H9 (cell line): ENCODE measurements around the gene SIL1. TPM values are rescaled to one million over a fixed set of nuclear protein-coding genes. Genes with fewer than 3 reads are reported as not detected.

Experiments used
- DNase-seq: peaks from one replicate; pipeline ENCODE4 v3.0.0-alpha.2; 2017
- H2AFZ ChIP-seq: one replicate; pipeline ENCODE4 v1.6.1; 2013; ENCODE audit warnings: mild to moderate bottlenecking, low read length, control low read depth, moderate library complexity
- H2AK5ac ChIP-seq: 2 replicates; pipeline ENCODE4 v1.6.1; 2013; ENCODE audit warnings: low read length, control low read depth, mixed read lengths; ENCODE audit not compliant: insufficient read length
- H2BK120ac ChIP-seq: one replicate; pipeline ENCODE4 v1.6.1; 2013; ENCODE audit warnings: low read depth, mild to moderate bottlenecking, low read length, control low read depth, inconsistent platforms; ENCODE audit not compliant: poor library complexity, severe bottlenecking
- H2BK12ac ChIP-seq: 2 replicates; pipeline ENCODE4 v1.6.1; 2013; ENCODE audit warnings: low read length, control low read depth, mixed read lengths, low read depth; ENCODE audit not compliant: insufficient read length
- H2BK15ac ChIP-seq: 2 replicates; pipeline ENCODE4 v1.6.1; 2013; ENCODE audit warnings: low read depth, low read length, control low read depth
- H2BK20ac ChIP-seq: one replicate; pipeline ENCODE4 v1.6.1; 2013; ENCODE audit warnings: low read depth, mild to moderate bottlenecking, low read length, control low read depth, inconsistent platforms; ENCODE audit not compliant: poor library complexity, severe bottlenecking
- H2BK5ac ChIP-seq: 2 replicates; pipeline ENCODE4 v1.6.1; 2013; ENCODE audit warnings: low read length, control low read depth, mixed read lengths; ENCODE audit not compliant: insufficient read length
- H3K14ac ChIP-seq: 2 replicates; pipeline ENCODE4 v1.6.1; 2013; ENCODE audit warnings: low read length, control low read depth; ENCODE audit not compliant: insufficient read depth
- H3K18ac ChIP-seq: 2 replicates; pipeline ENCODE4 v1.6.1; 2013; ENCODE audit warnings: low read depth, mild to moderate bottlenecking, mixed read lengths, low read length, control low read depth; ENCODE audit not compliant: insufficient read length
- H3K23ac ChIP-seq: 2 replicates; pipeline ENCODE4 v1.6.1; 2013; ENCODE audit warnings: low read length, control low read depth, mixed read lengths, low read depth; ENCODE audit not compliant: insufficient read length
- H3K23me2 ChIP-seq: 2 replicates; pipeline ENCODE4 v1.6.1; 2013; ENCODE audit warnings: low read depth, mild to moderate bottlenecking, mixed read lengths, low read length, control low read depth; ENCODE audit not compliant: insufficient read length, poor library complexity, severe bottlenecking
- H3K27ac ChIP-seq: 2 replicates; pipeline ENCODE4 v1.5.1; 2013; ENCODE audit warnings: low read length, control low read depth, mixed read lengths, low read depth; ENCODE audit not compliant: insufficient read length
- H3K27me3 ChIP-seq: 2 replicates; pipeline ENCODE4 v1.6.1; 2013; ENCODE audit warnings: low read length, control low read depth, inconsistent platforms; ENCODE audit not compliant: insufficient read depth
- H3K4ac ChIP-seq: 2 replicates; pipeline ENCODE4 v1.6.1; 2013; ENCODE audit warnings: low read depth, mild to moderate bottlenecking, control low read depth, inconsistent platforms, low read length, moderate library complexity
- H3K4me1 ChIP-seq: 2 replicates; pipeline ENCODE4 v1.6.1; 2013; ENCODE audit warnings: low read length, control low read depth, inconsistent platforms; ENCODE audit not compliant: insufficient read depth
- H3K4me2 ChIP-seq: 2 replicates; pipeline ENCODE4 v1.6.1; 2013; ENCODE audit warnings: low read length, control low read depth, mixed read lengths; ENCODE audit not compliant: insufficient read length, insufficient read depth
- H3K56ac ChIP-seq: 2 replicates; pipeline ENCODE4 v1.6.1; 2013; ENCODE audit warnings: low read depth, mild to moderate bottlenecking, mixed read lengths, low read length, control low read depth; ENCODE audit not compliant: insufficient read length
- H3K79me1 ChIP-seq: 2 replicates; pipeline ENCODE4 v1.6.1; 2013; ENCODE audit warnings: low read depth, mild to moderate bottlenecking, moderate library complexity, low read length, control low read depth, inconsistent platforms; ENCODE audit not compliant: insufficient read depth, poor library complexity, severe bottlenecking
- H3K79me2 ChIP-seq: 2 replicates; pipeline ENCODE4 v1.6.1; 2013; ENCODE audit warnings: low read length, control low read depth, inconsistent platforms; ENCODE audit not compliant: insufficient read depth
- H3K9ac ChIP-seq: 2 replicates; pipeline ENCODE4 v1.6.1; 2013; ENCODE audit warnings: low read length, control low read depth, mixed read lengths; ENCODE audit not compliant: insufficient read length; ENCODE audit errors: extremely low read depth
- H3K9me3 ChIP-seq: one replicate; pipeline ENCODE4 v1.6.1; 2013; ENCODE audit warnings: low read depth, low read length, inconsistent platforms; ENCODE audit not compliant: control insufficient read depth
- H3T11ph ChIP-seq: one replicate; pipeline ENCODE4 v1.6.1; 2013; ENCODE audit warnings: mild to moderate bottlenecking, low read length, control low read depth, inconsistent platforms
- H4K20me1 ChIP-seq: one replicate; pipeline ENCODE4 v1.6.1; 2013; ENCODE audit not compliant: control insufficient read depth, insufficient read length, insufficient read depth
- H4K5ac ChIP-seq: 2 replicates; pipeline ENCODE4 v1.6.1; 2013; ENCODE audit warnings: low read depth, mild to moderate bottlenecking, mixed read lengths, low read length, control low read depth; ENCODE audit not compliant: insufficient read length
- H4K8ac ChIP-seq: replicated peaks from 2 replicates; pipeline ENCODE4 v1.6.1; 2013; ENCODE audit warnings: low read length, control low read depth, mixed read lengths, low read depth; ENCODE audit not compliant: insufficient read length
- H4K91ac ChIP-seq: 2 replicates; pipeline ENCODE4 v1.6.1; 2013; ENCODE audit warnings: low read depth, mild to moderate bottlenecking, moderate library complexity, mixed read lengths, low read length, control low read depth; ENCODE audit not compliant: insufficient read length
- H3K27ac Mint-ChIP-seq, 3 experiments: 2 replicates in 2 of 3; 3 replicates in 1 of 3; pipeline ENCODE4 v1.8.0; 2020 to 2021; ENCODE audit warnings: mixed read lengths in 3 of 3, mild to moderate bottlenecking in 1 of 3, moderate library complexity in 1 of 3
- H3K27me3 Mint-ChIP-seq: 2 replicates; pipeline ENCODE4 v1.8.0; 2021; ENCODE audit warnings: low read depth, mild to moderate bottlenecking, moderate library complexity, mixed read lengths
- H3K36me3 Mint-ChIP-seq, 3 experiments: 2 replicates in 2 of 3; 3 replicates in 1 of 3; pipeline ENCODE4 v1.8.0; 2020 to 2021; ENCODE audit warnings: low read depth in 3 of 3, mixed read lengths in 3 of 3; ENCODE audit not compliant: insufficient read depth in 1 of 3
- H3K4me1 Mint-ChIP-seq, 2 experiments: 2 replicates each; pipeline ENCODE4 v1.8.0; 2020; ENCODE audit warnings: mixed read lengths in 2 of 2
- H3K4me3 Mint-ChIP-seq, 2 experiments: 2 replicates in 1 of 2; 3 replicates in 1 of 2; pipeline ENCODE4 v1.8.0; 2020 to 2021; ENCODE audit warnings: mild to moderate bottlenecking in 2 of 2, mixed read lengths in 2 of 2, moderate library complexity in 1 of 2
- H3K9me3 Mint-ChIP-seq, 2 experiments: 2 replicates in 1 of 2; 3 replicates in 1 of 2; pipeline ENCODE4 v1.8.0; 2020; ENCODE audit warnings: mild to moderate bottlenecking in 2 of 2, mixed read lengths in 2 of 2, moderate library complexity in 1 of 2
- WGBS: extraction: QIAGEN DNeasy Blood & Tissue Kit; methylation state at CpG from one replicate; pipeline ENCODE4 v1.1.7; 2013; ENCODE audit warnings: missing lambda C conversion rate, low lambda C conversion rate, mixed read lengths; ENCODE audit not compliant: insufficient read length; ENCODE audit errors: extremely low coverage; 5-methylcytosine and 5-hydroxymethylcytosine counted together
- total RNA-seq: library from RNA; stranded (reverse); gene quantifications from 2 replicates; pipeline ENCODE4 v1.2.1, GENCODE V29; 2021
- TF ChIP-seq, protein P1 (sequence below): fragments of 200-600 bp; sonication (generic); conservative IDR thresholded peaks from 3 replicates; pipeline ENCODE4 v1.8.0; 2021; ENCODE audit warnings: antibody characterized with exemption, mild to moderate bottlenecking

The SIL1 gene
- total RNA-seq, 1 experiment from 2014 or later, result 10.6 TPM

DNA sequence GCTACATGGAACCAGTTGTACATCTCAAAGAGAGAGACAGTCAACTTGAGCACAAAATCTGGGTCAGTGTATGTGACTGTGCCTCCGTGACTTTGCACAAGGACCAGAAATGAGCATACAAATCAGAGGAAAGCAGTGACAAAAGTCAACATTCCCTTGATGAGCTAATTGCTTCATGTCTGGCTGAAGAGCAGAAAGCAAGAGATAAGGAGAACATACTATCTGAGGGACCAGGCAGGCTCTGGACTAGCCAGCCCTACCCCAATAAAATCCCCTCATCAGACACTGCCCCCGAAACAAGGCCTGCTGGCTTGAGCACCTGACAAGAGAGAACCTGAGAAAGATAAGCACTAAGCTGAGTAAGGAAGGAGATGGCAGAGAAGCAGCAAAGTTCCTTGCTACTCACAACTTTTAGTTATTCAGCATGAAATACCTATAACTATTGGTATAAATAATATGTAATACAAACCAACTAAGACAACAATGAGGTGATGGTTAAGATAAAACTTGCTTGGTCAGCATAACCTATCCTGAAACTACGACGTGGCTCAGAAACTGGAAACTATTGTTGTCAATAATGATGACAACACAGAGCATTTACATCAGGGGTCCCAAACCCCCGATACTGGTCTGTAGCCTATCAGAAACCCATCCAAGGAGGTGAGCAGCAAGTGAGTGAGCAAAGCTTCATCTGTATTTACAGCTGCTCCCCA is 9.5 kb downstream of the SIL1 start:
- Histone ChIP-seq H3K4me1 (no peaks in the 10 kb centered on the region), H2BK12ac (no peak overlapping the region), H2AFZ (no peak overlapping the region), H3K18ac (no peak overlapping the region), H2AK5ac (no peak overlapping the region), H3K4me2 (no peak overlapping the region), H2BK20ac (no peak overlapping the region), H3K56ac (no peak overlapping the region), H3K27ac (no peak overlapping the region), H4K91ac (no peak overlapping the region), H3K27me3 (no peaks in the 10 kb centered on the region), H2BK5ac (no peak overlapping the region), H3K79me1 (no peaks in the 10 kb centered on the region), H4K5ac (no peak overlapping the region), H4K20me1 (no peaks in the 10 kb centered on the region), H2BK15ac (no peak overlapping the region), H3K4ac (no peak overlapping the region), H2BK120ac (no peak overlapping the region), H3K9ac (no peak overlapping the region), H3K9me3 (no peaks in the 10 kb centered on the region), H3T11ph (no peak overlapping the region), H3K23me2 (no peaks in the 10 kb centered on the region), H4K8ac (no peak overlapping the region), H3K79me2 (no peaks in the 10 kb centered on the region), H3K14ac (no peak overlapping the region), H3K23ac (no peak overlapping the region)
- no peak overlapping the region; a peak in 1 of 7 replicates for H3K27ac Mint-ChIP-seq
- TF ChIP-seq, protein P1, sequence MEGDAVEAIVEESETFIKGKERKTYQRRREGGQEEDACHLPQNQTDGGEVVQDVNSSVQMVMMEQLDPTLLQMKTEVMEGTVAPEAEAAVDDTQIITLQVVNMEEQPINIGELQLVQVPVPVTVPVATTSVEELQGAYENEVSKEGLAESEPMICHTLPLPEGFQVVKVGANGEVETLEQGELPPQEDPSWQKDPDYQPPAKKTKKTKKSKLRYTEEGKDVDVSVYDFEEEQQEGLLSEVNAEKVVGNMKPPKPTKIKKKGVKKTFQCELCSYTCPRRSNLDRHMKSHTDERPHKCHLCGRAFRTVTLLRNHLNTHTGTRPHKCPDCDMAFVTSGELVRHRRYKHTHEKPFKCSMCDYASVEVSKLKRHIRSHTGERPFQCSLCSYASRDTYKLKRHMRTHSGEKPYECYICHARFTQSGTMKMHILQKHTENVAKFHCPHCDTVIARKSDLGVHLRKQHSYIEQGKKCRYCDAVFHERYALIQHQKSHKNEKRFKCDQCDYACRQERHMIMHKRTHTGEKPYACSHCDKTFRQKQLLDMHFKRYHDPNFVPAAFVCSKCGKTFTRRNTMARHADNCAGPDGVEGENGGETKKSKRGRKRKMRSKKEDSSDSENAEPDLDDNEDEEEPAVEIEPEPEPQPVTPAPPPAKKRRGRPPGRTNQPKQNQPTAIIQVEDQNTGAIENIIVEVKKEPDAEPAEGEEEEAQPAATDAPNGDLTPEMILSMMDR, result no peak
- peaks cover 0 to 4% (median 4%) of the 10 kb centered on the region in 3 experiments; a peak in 2 of 7 replicates for H3K36me3 Mint-ChIP-seq
- WGBS, result no CpG with 5 or more reads among the region's 5 CpGs
- H3K9me3 Mint-ChIP-seq, result no peaks in the 10 kb centered on the region
- no peaks in the 10 kb centered on the region for H3K27me3 Mint-ChIP-seq
- no peaks in the 10 kb centered on the region for H3K4me1 Mint-ChIP-seq
- no peak overlapping the region for H3K4me3 Mint-ChIP-seq
- no peak for DNase-seq
